Adrenal gland (tissue), 12 donors: ENCODE results near the gene EGLN2. TPM values are rescaled to one million over a fixed set of nuclear protein-coding genes. Genes with fewer than 3 reads are reported as not detected.
A peak's percentile ranks its signal among the peaks of the same experiment; 100 is the strongest.

Experiments used
- DNase-seq, 7 donors: peaks; one replicate each; pipeline ENCODE4 v3.0.0-alpha.2; 2019 to 2020
- H3K27ac ChIP-seq, 5 donors: fragments of 200-600 bp; sonication (generic) in 4 of 5; 1 replicate in 3 of 5; 2 replicates in 2 of 5; pipeline versions ENCODE4 v1.5.1 to v1.8.0; 2016 to 2020; ENCODE audit warnings: mild to moderate bottlenecking in 1 of 5
- H3K27me3 ChIP-seq: fragments of 200-600 bp; 2 replicates; pipeline ENCODE4 v1.8.0; 2021
- H3K36me3 ChIP-seq, 2 donors: fragments of 200-600 bp; replicated peaks in 1 of 2; 1 replicate in 1 of 2; 2 replicates in 1 of 2; pipeline versions ENCODE4 v1.5.1 to v1.8.0; 2018 to 2022
- H3K4me1 ChIP-seq, 2 donors: fragments of 200-600 bp; replicated peaks in 1 of 2; 1 replicate in 1 of 2; 2 replicates in 1 of 2; pipeline versions ENCODE4 v1.5.1 to v1.8.0; 2018 to 2021
- H3K4me3 ChIP-seq, 4 donors: fragments of 200-600 bp; sonication (generic) in 3 of 4; one replicate each; pipeline ENCODE4 v1.5.1; 2016 to 2018
- H3K9me3 ChIP-seq, 3 donors: fragments of 200-600 bp; sonication (generic) in 1 of 3; replicated peaks in 1 of 3; 1 replicate in 2 of 3; 2 replicates in 1 of 3; pipeline versions ENCODE4 v1.5.1 to v1.8.0; 2016 to 2021
- POLR2A ChIP-seq, 2 donors: fragments of 450-650 bp; IDR thresholded peaks; one replicate each; pipeline ENCODE4 v1.6.1; 2017; ENCODE audit warnings: antibody characterized with exemption in 2 of 2, mild to moderate bottlenecking in 2 of 2, moderate library complexity in 1 of 2
- WGBS, 4 donors: extraction: QIAGEN DNeasy Blood & Tissue Kit in 2 of 4; methylation state at CpG; one replicate each; pipeline versions ENCODE4 v1.1.5 to v1.1.7; 2013 to 2017; 5-methylcytosine and 5-hydroxymethylcytosine counted together
- intact Hi-C, 2 donors: fragments of 100-400 bp; cut with DNase I; formaldehyde crosslinking; loops; one replicate each; pipeline versions ENCODE4 v1.14.1 to v1.15.0; 2022 to 2023
- polyA plus RNA-seq, 3 donors: library from polyadenylated mRNA; stranded (reverse); fragments of 200-250 nt in 2 of 3; fragments of 350-450 nt in 1 of 3; fragmentation: Illumina TruSeq in 1 of 3; extraction: RNeasy Lipid Tissue Mini Kit (QIAGEN cat#74804) in 1 of 3; gene quantifications; one replicate each; pipeline ENCODE4 v1.2.3, GENCODE V29; 2013 to 2014
- total RNA-seq, 9 donors: library from RNA; depleted of rRNA in 4 of 9; stranded (reverse); fragments of >200 nt in 4 of 9; fragments of 120-200 nt in 1 of 9; fragmentation: NEBNext Ultra II Directional in 1 of 9; extraction: Animal tissue kit (Norgen Biotek cat#: 25700) in 1 of 9; gene quantifications; one replicate each; pipeline versions ENCODE4 v1.1.0 to v1.2.4, GENCODE V29; 2013 to 2023
- TF ChIP-seq, protein P1 (sequence below), 6 experiments: fragments of 450-650 bp in 4 of 6; fragments of 200-600 bp in 2 of 6; sonication (generic) in 1 of 6; IDR thresholded peaks; 1 replicate in 5 of 6; 2 replicates in 1 of 6; pipeline versions ENCODE4 v1.5.1 to v1.8.0; 2016 to 2021; ENCODE audit warnings: antibody characterized with exemption in 6 of 6, mild to moderate bottlenecking in 2 of 6, moderate library complexity in 1 of 6
- donor health status: healthy with polysubstance abuse.
- donor health status: Bipolar disorder and iron deficiency.
- donor health status: DM: yes; HTN: yes; CAD: no.
- donor health status: DM: no; HTN: no; CAD: no.
- donor health status: DM: no; HTN: no; CAD: no.
- donor health status: DM: yes; HTN: yes; CAD: no.

Gene EGLN2
- total and polyA plus RNA-seq, 12 donors = 53.1 to 169 (median 104) TPM

DNA sequence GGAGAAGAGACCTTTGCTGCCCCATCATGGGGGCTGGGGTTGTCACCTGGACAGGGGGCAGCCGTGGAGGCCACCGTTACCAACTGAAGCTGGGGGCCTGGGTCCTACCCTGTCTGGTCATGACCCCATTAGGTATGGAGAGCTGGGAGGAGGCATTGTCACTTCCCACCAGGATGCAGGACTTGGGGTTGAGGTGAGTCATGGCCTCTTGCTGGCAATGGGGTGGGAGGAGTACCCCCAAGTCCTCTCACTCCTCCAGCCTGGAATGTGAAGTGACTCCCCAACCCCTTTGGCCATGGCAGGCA lies 9.0 kb downstream of the EGLN2 start:
- H3K9me3 ChIP-seq = no peaks in the 10 kb centered on the region
- peaks cover 29 to 68% of the 10 kb centered on the region in 2 donors for H3K4me1 ChIP-seq
- no peaks in the 10 kb centered on the region for H3K27me3 ChIP-seq
- no peak overlapping the region for H3K4me3 ChIP-seq
- H3K36me3 ChIP-seq = peaks cover 0 to 30% of the 10 kb centered on the region in 2 donors
- TF ChIP-seq POLR2A (IDR thresholded peaks at IDR 0.05) = no peak
- TF ChIP-seq, protein P1, sequence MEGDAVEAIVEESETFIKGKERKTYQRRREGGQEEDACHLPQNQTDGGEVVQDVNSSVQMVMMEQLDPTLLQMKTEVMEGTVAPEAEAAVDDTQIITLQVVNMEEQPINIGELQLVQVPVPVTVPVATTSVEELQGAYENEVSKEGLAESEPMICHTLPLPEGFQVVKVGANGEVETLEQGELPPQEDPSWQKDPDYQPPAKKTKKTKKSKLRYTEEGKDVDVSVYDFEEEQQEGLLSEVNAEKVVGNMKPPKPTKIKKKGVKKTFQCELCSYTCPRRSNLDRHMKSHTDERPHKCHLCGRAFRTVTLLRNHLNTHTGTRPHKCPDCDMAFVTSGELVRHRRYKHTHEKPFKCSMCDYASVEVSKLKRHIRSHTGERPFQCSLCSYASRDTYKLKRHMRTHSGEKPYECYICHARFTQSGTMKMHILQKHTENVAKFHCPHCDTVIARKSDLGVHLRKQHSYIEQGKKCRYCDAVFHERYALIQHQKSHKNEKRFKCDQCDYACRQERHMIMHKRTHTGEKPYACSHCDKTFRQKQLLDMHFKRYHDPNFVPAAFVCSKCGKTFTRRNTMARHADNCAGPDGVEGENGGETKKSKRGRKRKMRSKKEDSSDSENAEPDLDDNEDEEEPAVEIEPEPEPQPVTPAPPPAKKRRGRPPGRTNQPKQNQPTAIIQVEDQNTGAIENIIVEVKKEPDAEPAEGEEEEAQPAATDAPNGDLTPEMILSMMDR (IDR thresholded peaks at IDR 0.05) = no peak
- no peak for DNase-seq
- 83 to 100% (median 86%) methylated on average over 1 to 2 of the region's 2 CpGs; no CpG with 5 or more reads in 1 of the 4 donors for WGBS, 4 donors
- peak overlapping the region in 2 of 5 donors; percentile 90 to 94 for H3K27ac ChIP-seq
- intact Hi-C loops = loop anchor here in 1 of 2 donors (5.0 kb wide), 1 partner anchor 146 kb away; no protein-coding TSS in a partner anchor

DNA sequence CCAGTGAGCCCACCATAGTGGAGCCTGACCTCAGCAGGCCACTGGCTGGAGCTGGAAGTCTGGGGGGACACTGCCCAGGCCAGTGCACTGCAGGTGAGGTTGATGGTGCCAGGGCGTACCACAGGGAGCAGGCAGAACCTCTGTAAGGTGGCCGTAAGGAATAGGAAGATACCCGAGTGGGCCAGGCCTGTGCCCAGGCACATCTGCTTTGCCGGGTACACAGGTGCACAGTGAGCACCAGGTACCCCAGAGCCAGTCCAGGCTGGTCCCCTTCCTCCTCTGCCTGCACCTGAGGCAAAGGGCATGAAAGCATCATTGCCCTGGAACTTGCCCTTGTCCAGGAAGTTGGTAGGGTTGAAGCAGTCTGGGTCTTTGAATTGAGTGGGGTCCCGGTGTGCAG lies 9.5 kb downstream of the EGLN2 start:
- intact Hi-C loops = loop anchor here in 1 of 2 donors (5.0 kb wide), 1 partner anchor 146 kb away; no protein-coding TSS in a partner anchor
- WGBS, 4 donors = 87 to 93% (median 92%) methylated on average over 4 to 5 of the region's 5 CpGs

DNA sequence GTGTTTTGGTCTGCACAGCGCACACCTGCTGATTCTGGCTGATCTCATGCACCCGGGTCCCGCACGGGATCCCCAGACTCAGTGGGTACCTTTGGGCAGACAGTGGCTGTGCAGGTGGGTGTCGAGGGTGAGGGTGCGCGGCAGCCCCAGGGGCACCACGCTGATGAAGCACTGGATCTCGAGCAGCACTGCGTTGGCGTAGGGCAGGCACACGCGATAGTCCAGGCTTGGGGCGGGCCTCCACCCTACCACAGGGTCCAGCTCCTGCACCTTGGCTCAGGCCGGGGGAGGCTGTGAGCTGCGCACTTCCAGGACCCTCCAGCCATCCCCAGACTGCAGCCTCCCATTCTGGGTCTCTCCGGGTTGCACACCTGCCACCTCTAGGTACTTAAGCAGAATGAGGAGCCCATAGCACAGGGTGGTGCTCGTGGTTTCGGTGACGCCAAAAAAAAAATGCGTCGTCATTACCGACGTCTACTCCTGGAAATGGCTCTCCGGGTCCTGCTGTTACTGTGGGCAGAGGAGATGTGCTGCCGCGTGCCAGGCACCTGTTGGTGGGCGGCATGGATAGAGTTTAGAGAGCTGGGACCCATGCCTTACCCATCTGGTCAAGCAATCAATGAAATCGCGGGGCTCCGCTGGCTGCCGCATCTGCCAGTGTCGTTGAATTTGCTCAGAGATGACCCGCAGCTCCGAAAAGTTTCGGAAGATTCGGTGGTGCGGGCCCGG lies 10.5 kb downstream of the EGLN2 start:
- peak overlapping the region in 1 of 4 donors; percentile 30 for H3K4me3 ChIP-seq
- H3K9me3 ChIP-seq = no peaks in the 10 kb centered on the region
- H3K36me3 ChIP-seq = peaks cover 0 to 30% of the 10 kb centered on the region in 2 donors
- no peaks in the 10 kb centered on the region for H3K27me3 ChIP-seq
- WGBS, 4 donors = 92 to 95% (median 93%) methylated on average over 28 to 39 of the region's 39 CpGs
- DNase-seq = peak in 1 of 7 donors; percentile 46
- H3K4me1 ChIP-seq = peaks cover 21 to 52% of the 10 kb centered on the region in 2 donors
- TF ChIP-seq POLR2A (IDR thresholded peaks at IDR 0.05) = no peak
- TF ChIP-seq, protein P1 (IDR thresholded peaks at IDR 0.05) = no peak
- intact Hi-C loops = loop anchor here in 1 of 2 donors (5.0 kb wide), 1 partner anchor 147 kb away; no protein-coding TSS in a partner anchor
- peak overlapping the region in 2 of 5 donors; percentile 47 to 84 for H3K27ac ChIP-seq

More for the DNA sequence above, 9.5 kb downstream of the EGLN2 start:
- Histone ChIP-seq H3K27me3 (no peaks in the 10 kb centered on the region), H3K9me3 (no peaks in the 10 kb centered on the region), H3K36me3 (peaks cover 0 to 30% of the 10 kb centered on the region in 2 donors), H3K4me3 (no peak overlapping the region), H3K27ac (peak overlapping the region in 1 of 5 donors; percentile 90), H3K4me1 (peaks cover 24 to 62% of the 10 kb centered on the region in 2 donors)
- TF ChIP-seq POLR2A (IDR thresholded peaks at IDR 0.05) = no peak
- TF ChIP-seq, protein P1 (IDR thresholded peaks at IDR 0.05) = no peak
- no peak for DNase-seq

DNA sequence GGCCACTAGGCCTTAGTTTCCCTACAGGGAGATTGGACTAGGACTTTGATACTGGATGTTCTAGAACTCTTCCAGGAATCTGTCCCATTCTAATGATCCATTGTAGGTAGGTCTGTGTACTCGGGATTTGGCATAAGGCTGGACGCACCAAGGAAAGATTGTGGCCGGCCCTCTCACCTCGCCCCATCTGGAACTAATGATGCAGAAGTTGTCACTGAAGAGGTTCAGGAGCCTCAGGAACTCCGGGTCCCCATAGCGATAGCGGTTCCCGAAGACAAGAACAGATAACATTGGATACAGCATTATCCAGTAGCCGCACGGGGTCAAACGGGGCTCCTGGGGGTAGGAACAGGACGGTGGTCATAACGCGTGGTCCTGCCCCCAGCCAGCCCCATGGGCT lies 11.2 kb downstream of the EGLN2 start:
- TF ChIP-seq, protein P1 (IDR thresholded peaks at IDR 0.05) = no peak
- no peak for TF ChIP-seq POLR2A (IDR thresholded peaks at IDR 0.05)
- no peaks in the 10 kb centered on the region for H3K27me3 ChIP-seq
- peak overlapping the region in 1 of 4 donors; percentile 30 for H3K4me3 ChIP-seq
- H3K27ac ChIP-seq = peak overlapping the region in 4 of 5 donors; percentile 13 to 84 (median 55)
- peaks cover 17 to 46% of the 10 kb centered on the region in 2 donors for H3K4me1 ChIP-seq
- 63 to 87% (median 68%) methylated on average over 8 to 14 of the region's 14 CpGs for WGBS, 4 donors
- intact Hi-C loops = no loop called here
- H3K9me3 ChIP-seq = no peaks in the 10 kb centered on the region
- peaks cover 0 to 30% of the 10 kb centered on the region in 2 donors for H3K36me3 ChIP-seq
- no peak for DNase-seq
